Testis (tissue), 2 donors: ENCODE results near the gene MPZL2.

Source experiments
- POLR2A ChIP-seq: fragments of 450-650 bp; IDR thresholded peaks from one replicate; pipeline ENCODE4 v1.6.1; 2017; ENCODE audit warnings: antibody characterized with exemption, mild to moderate bottlenecking, moderate library complexity
- TF ChIP-seq, protein P1 (sequence below), 3 experiments: fragments of 450-650 bp in 2 of 3; fragments of 200-600 bp in 1 of 3; sonication (generic) in 1 of 3; IDR thresholded peaks; one replicate each; pipeline ENCODE4 v1.5.1; 2016 to 2019; ENCODE audit warnings: antibody characterized with exemption in 3 of 3, mild to moderate bottlenecking in 2 of 3, moderate library complexity in 1 of 3

- TF ChIP-seq, protein P1, sequence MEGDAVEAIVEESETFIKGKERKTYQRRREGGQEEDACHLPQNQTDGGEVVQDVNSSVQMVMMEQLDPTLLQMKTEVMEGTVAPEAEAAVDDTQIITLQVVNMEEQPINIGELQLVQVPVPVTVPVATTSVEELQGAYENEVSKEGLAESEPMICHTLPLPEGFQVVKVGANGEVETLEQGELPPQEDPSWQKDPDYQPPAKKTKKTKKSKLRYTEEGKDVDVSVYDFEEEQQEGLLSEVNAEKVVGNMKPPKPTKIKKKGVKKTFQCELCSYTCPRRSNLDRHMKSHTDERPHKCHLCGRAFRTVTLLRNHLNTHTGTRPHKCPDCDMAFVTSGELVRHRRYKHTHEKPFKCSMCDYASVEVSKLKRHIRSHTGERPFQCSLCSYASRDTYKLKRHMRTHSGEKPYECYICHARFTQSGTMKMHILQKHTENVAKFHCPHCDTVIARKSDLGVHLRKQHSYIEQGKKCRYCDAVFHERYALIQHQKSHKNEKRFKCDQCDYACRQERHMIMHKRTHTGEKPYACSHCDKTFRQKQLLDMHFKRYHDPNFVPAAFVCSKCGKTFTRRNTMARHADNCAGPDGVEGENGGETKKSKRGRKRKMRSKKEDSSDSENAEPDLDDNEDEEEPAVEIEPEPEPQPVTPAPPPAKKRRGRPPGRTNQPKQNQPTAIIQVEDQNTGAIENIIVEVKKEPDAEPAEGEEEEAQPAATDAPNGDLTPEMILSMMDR (IDR thresholded peaks at IDR 0.05): no peak
- no peak for TF ChIP-seq POLR2A
Measured at GRCh38 chr11:118259138-118259537, 5.0 kb downstream of the MPZL2 start.
